DMS 273 treated with DMSO at 0.1 percent for 48 hours (cell line): ENCODE results near the gene ALX4.
A peak's percentile ranks its signal among the peaks of the same experiment; 100 is the strongest.

Source experiments
- DNase-seq: peaks from one replicate; lab custom pipeline; 2025; lab: John Stamatoyannopoulos, UW

Gene ALX4

DNA sequence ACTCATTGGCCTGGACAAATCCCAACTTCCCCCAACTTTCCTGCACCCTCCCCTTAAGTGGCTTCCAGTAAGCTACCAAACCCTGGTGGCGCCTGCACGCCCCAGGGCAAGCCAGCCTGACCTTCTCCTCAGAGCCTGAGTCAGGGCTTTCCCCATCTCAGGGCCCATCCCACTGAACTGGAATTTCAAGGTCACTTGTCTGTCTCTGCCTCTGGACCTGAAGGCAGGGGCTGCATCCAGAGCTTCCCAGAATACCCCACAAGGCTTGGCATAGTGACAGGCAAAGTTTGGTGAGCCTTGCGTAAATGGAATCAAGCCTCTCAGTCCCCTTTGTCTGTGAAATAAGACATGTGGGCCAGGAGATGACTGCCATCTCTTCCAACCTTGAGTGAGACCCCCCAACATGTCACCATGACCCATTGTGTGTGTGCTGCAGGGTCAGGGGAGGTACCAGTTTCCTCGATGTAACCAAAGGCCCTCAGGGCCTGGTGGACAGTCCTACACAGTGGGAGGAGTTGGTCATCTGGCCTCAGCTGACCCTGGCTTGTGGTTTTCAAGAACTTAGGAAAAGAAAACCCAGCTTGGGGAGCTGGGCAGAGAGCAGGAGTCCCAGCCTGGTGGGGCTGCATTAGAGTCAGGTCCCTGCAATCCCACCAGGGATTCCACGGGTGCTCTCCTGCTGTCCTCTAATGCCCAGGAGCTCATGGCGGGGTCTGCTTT, 8.9 kb downstream of the ALX4 start:
- DNase-seq = no peak

DNA sequence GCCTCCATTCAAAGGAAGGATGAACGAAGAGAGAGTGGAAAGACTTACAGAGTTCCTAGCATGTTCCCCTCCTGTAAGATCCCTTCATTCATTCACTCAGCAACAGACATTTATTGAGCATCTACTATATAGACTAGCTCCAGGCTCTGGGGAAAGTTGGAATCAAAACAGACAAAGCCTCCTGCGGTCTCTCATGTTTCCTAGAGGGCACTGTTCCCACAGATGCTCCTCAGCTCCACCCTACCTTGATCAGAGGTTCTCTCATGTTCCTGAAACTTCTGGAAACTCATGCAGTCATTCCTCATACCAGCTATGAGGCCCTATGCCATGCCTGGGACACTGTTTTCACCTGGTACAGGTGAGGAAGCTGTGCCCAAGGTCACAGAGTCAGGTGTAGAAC, 11.1 kb downstream of the ALX4 start:
- no peak for DNase-seq

DNA sequence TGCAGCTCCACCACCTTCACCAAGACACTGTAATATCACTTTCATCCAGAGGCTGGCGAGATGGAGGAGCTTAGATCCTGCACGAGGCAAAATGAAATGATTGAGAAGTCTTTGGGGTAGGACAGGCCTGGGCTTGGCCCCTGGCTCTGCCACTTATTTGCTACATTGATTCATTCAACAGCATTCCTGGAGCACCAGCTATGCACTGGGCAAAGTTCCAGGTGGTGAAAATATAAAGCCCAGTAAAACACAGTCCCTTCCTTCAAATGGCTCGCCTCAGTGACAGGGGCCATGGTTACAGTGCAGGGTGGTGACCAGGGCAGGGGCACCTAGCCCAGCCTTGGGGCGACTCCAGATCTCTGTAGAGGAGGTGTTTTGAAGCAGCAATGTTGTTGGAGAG, 19.7 kb downstream of the ALX4 start:
- DNase-seq = no peak

DNA sequence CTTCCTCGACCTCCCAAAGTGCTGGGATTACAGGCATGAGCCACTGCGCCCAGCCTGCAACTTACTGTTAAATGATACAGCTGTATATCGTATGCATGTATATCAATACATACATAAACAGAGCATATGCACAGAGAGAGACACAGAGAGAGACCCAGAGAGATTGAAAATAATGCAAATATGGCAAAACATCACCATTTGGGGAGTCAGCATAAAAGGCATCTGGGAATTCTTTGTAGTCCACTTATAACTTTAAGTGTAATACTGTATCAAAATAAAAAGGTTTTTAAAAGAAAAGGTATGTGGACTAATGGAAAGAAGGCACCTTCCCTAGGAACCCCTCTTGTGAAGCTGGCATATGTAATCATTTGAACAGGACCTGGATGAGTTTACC, 21.8 kb downstream of the ALX4 start:
- no peak for DNase-seq

- DNase-seq = no peak
Measured at GRCh38 chr11:44286911-44287310, 23.0 kb downstream of the ALX4 start.

DNA sequence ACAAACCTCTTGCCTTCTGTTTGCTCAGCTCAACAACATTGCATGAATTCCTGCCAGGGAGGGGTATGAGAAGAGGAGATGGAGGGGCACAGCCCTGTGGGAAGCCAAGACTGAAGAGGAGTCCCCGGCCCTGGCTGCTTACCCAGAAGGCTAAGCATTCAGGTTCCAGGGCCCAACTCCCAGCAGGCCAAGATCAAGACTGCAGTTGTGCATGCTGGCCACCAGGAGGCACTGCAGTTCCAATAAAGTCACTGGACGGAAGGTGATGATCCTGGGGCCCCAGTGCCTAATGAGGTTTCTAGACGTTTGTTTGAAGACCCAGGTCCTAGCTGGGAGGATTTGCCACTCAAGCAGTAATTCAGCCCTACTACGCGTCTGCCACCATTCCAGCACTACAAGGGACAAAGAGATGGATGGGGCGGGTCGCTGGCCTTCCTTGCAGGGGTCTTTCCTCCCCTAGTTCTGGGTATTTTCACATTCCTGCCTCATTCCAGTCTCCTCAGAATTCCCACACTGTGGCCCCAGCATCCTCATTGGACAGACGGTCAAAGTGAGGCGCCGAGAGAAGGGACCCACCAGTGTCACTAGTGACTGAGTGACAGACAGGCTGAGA, 23.6 kb downstream of the ALX4 start:
- DNase-seq = peak; percentile 5

GRCh38 chr11:44285756-44286155, 24.2 kb downstream of the ALX4 start:
- DNase-seq = no peak

GRCh38 chr11:44282620-44283019, 27.3 kb downstream of the ALX4 start:
- DNase-seq = no peak

DNA sequence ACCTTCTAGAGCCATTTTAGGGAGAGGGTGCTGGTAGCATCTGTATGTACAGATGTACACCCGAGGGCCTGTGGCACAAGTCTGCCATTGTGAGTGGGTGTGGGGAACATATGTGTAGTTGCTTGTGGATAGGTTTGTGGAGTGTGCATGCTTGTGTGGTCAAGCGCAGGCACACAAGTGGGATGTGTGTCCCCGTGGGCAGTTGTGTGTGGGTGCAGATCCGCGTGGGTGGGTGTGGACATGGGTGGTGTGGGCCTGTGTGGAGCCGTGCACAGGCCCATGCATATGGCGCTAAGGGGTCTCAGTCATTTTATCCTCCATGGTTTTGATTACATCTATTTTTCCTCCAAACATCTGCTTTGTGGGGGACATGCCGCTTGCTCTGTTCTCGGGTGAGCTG, 28.8 kb downstream of the ALX4 start:
- no peak for DNase-seq

GRCh38 chr11:44280257-44280656, 29.7 kb downstream of the ALX4 start:
- no peak for DNase-seq

GRCh38 chr11:44279483-44279882, 30.5 kb downstream of the ALX4 start:
- DNase-seq = no peak

- DNase-seq = no peak
Measured at GRCh38 chr11:44277196-44278090, 32.5 kb downstream of the ALX4 start.

DNA sequence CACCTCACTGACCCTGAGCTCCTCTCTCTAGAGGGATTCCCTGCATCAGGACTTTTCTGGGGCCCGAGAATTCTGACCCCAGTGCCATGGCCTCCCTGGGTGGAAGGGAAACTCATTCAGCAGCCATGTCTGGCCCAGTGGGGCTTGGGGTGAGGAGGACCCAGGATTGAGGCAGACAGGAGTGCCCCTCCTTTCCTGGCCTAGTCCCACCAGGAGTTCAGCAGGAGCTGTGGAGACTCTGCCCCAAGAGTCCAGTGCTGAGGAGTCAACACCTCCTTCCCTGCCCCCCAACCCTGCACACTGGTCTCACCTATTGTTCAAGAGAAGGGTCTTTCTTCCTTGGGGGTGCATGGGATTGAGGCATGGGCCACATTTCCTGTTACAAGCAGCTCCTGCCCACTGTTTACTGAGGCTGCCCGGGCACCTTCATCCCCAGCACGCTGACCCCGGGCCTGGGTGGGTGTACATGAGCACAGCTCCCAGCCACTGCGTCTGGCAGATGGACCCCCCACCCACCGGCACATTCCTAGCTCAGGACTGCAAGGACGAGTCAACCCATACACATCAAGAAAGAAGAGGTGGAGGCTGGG, 33.9 kb downstream of the ALX4 start:
- DNase-seq = no peak

DNA sequence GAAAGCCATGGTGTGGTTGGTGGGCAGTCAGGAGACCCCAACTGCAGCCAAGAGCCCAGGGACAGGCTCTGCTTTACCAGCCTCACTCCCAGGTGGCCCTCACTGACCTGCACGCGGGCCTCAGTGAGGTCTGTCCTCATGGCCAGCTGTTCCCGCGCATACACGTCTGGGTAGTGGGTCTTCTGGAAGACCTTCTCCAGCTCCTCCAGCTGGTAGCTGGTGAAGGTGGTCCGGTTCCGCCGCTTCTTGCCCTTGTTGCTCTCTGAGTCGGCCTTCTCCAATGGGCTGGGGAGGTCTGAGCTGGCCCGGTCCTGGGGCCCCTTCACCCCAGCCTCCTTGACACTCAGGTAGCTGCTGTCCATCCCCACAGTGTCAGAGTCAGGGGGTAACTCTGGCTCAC, 34.7 kb downstream of the ALX4 start:
- no peak for DNase-seq

- DNase-seq = no peak
Measured at GRCh38 chr11:44274404-44274803, 35.5 kb downstream of the ALX4 start.

DNA sequence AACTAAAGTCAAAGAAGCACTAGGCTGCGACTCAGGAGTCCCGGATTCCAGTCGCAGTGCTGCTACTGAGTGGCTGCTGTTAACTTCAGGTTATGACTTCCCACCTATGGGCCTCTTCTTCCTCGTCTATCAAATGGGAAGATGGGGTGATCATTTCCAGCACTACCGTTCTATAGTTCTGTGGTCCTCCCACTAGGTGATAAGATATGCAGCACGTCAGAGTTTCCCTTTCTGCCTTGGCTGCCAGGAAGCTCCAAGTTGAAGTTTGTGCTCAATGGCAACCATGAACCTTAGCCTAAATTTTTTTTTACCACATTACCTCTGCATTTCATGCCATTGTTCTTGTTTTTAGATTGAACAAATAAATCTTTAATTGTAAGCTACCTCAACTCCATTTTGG, 38.7 kb downstream of the ALX4 start:
- DNase-seq = no peak

DNA sequence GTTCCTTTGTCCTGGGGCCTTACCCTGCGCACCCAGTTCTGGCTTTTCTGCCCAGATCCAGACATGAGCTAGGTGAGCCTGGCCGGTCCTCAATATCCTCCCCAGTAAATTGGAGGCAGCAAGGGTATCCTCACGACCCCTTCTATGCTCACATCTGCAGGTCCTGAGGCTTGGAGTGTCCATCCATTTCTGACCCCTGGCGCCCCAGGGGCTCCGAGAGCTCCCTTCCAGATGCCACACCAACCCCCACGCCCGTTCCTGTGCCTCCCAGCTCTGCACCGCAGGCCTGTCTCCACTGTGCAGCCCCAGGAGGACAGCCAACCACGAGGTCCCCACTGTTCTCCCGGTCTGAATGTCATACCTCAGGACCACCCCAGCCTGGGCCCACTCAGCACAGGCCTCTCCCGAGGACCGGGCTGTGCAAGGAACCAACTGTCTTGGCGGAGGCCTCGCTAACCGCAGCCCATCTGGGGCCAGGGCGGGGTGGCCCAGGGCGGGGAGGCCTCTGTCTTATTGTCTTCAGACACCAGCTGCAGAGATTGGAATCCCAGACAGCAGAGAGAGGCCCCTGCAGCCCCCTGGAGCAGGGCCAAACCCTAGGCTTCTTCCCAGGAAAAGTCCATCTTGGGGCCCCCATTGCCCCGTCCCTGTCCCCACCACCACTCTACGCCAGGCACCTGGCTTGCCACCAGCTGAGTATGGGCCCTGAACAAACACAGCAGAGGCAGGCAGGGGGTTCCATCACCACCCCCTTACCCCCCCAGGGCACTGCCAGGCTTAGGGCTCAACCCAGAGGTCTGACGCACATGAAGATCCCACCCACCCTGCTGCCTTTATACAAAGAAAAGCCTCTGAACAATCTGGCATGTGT, 39.3 kb downstream of the ALX4 start:
- no peak for DNase-seq

DNA sequence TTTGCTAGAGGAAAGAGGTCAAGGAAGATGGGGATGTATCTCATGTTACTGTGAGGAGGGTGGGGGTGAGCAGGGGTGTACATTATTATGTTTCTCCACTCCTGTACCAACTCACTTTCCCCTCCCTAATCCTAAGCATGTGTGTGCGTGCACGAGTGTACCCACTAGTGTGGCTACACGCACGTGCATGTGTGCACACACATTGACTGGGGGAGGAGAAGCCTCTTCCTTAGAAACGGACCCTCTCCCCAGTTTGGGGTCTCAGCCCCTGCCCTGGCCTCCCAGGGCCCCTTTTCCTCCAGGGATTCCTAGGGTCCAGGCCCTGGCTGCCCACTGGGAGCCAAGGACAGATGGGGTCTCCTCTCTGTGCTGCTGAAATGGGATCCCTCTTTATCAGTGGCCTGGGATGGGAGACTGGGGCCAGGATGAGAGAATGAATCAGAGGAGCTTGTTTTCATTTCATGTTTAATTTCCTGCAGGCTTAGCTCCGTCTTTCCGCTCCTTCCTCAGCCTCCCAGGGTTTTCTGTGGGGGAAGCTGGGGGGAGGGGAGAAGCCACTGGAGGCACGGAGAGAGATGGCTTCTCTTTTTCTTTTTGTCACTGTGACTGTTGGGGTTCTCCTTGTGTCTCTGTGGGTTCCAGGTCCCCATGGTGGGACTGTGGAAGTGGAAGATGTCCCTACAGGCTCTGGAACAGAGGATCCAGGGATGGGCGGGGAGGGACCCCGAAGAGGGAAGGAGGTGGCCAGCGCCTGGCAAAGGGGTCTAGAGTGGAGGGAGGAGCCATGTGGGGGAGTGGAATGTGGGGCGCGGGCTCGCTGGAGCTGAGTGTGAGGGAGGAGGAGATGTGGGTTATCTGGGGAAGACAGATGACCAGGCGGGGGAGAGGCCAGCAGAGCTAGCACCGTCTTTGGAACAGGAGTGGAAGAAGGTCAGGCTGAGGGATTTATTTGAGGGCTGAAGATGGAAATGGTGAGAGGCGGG, 40.3 kb downstream of the ALX4 start:
- no peak for DNase-seq

DNA sequence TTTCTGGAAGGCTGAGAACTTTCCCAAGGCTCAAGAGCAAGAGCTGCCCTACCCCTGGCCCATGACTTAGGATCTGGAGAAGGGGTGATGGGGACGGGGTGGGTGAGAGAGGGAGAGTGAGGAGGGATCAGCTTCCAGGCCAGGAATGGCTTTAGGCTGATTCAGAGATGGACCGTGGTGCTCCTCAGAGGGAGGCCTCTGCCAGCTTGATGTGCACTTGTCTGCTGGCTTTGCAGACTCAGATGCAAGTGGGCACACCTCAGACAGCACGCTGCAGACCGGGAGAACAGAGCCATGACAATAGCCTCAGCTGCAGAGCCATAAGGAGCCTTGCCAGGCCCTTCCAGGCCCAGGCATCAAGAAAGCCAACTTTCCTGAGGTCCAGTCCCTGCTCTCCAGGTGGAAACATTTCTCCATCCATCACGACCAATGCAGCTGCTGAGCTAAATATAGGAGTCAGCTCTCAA, 41.3 kb downstream of the ALX4 start:
- DNase-seq = no peak
